AG09309 (cell line): Measurements from ENCODE around the gene TNNI3K.

Experiments
- DNase-seq: peaks from one replicate; pipeline ENCODE4 v3.0.0-alpha.2; 2010; ENCODE audit warnings: low read depth
- H3K4me3 ChIP-seq: 2 replicates; pipeline ENCODE4 v1.5.1; 2011; ENCODE audit warnings: mild to moderate bottlenecking, low read depth, low read length, moderate library complexity; ENCODE audit not compliant: control insufficient read depth
- TF ChIP-seq, protein P1 (sequence below): IDR thresholded peaks from 2 replicates; pipeline ENCODE4 v1.5.1; 2011; ENCODE audit warnings: mild to moderate bottlenecking, low read depth, low read length, inconsistent platforms; ENCODE audit not compliant: insufficient read depth, control insufficient read depth; ENCODE audit errors: missing control alignments

TNNI3K gene

DNA sequence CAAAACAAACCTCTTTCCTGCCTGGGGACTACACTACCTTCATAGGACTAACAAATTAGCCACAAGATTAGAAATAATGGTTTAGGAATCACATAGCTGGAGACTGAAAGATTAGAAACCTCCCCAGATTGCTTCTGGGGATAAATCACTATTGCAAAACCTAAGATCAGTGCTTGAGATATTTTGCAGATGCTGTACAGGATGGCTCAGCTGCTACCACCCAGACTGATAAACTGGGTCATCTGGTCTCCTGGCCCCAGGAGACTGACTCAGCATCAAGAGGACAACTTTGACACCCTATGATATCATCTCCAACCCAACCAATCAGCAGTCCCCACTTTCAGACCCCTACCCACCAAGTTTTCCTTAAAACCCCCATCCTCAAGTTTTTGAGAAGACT lies 140.2 kb downstream of the TNNI3K start:
- TF ChIP-seq, protein P1, sequence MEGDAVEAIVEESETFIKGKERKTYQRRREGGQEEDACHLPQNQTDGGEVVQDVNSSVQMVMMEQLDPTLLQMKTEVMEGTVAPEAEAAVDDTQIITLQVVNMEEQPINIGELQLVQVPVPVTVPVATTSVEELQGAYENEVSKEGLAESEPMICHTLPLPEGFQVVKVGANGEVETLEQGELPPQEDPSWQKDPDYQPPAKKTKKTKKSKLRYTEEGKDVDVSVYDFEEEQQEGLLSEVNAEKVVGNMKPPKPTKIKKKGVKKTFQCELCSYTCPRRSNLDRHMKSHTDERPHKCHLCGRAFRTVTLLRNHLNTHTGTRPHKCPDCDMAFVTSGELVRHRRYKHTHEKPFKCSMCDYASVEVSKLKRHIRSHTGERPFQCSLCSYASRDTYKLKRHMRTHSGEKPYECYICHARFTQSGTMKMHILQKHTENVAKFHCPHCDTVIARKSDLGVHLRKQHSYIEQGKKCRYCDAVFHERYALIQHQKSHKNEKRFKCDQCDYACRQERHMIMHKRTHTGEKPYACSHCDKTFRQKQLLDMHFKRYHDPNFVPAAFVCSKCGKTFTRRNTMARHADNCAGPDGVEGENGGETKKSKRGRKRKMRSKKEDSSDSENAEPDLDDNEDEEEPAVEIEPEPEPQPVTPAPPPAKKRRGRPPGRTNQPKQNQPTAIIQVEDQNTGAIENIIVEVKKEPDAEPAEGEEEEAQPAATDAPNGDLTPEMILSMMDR: no peak
- H3K4me3 ChIP-seq: no peak overlapping the region
- no peak for DNase-seq

DNA sequence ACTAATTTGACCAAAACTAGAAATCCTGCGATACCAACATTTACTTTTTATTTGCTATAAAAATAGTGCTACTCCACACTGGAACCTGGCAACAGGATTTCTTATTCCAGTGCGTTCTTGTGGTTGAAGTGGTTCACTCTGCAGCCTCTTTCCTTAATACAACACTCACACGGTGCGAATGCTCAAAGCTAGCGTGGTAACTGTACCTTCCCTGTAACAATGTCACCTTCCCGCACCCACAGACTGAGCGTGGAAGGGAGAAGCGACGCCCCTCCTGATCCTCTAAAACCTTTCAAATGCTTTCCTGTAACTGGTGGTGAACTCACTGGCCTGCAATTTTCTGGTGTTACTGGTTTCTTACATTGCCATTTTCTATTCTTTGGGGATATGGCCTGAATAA lies 145.1 kb downstream of the TNNI3K start:
- H3K4me3 ChIP-seq: no peak overlapping the region
- TF ChIP-seq, protein P1: no peak
- no peak for DNase-seq

DNA sequence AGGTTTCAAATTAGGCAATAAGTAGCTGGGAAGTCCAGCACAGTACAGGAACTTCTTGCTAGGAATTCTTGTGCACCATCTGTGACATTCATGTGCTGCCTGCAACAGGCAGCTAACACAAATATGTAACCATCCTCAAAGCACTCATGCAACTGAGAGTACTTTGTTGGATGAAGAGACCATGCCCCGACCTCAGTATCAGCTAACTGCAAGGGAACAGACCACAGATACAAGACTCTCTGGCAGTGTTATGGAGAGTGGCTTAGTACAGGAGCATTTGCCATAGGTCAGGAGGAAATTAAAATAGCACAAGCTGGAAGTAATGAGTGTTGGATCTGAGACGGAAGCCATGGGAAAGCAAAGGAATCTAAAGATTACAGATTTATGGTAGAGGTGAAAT lies 153.7 kb downstream of the TNNI3K start:
- no peak overlapping the region for H3K4me3 ChIP-seq
- TF ChIP-seq, protein P1: no peak
- no peak for DNase-seq

DNA sequence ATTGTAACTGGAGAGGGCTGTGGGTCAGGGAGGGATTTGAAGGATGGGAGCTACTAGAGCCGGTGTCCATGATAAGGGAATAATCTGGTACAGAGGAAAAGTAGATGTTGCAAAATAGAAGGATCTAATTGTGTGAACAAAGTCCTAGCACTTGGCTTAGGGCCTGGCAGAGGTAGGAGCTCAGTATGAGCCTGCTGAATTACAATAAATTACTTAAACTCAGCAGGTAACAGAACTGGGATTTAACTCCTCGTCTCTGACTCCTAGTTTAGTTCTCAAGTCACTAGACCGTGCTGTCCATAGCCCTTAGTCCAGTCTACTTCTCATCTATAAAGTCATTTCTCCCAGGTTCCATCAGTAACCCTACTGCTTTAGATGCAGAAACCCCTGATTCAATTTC lies 157.0 kb downstream of the TNNI3K start:
- DNase-seq: no peak
- TF ChIP-seq, protein P1: no peak
- no peak overlapping the region for H3K4me3 ChIP-seq

DNA sequence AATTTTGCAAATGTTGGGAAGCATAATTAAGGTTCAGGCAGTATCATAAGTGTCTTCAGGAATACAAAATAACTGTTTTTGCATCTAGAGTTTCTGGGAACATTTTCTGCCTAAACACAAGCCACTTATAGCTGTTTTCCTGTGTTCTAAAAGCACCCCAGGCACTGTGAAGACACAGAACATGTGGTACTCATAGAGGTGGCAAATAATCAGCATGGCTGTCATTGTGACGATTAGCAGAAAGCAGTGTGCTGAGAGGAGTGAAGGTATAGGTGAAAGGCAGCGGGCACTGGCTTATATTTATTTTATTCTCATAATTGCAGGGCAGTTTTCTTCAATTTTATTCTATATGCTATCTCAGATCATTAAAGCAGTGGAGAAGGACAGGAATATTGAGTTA lies 157.7 kb downstream of the TNNI3K start:
- TF ChIP-seq, protein P1: no peak
- no peak overlapping the region for H3K4me3 ChIP-seq
- DNase-seq: no peak

DNA sequence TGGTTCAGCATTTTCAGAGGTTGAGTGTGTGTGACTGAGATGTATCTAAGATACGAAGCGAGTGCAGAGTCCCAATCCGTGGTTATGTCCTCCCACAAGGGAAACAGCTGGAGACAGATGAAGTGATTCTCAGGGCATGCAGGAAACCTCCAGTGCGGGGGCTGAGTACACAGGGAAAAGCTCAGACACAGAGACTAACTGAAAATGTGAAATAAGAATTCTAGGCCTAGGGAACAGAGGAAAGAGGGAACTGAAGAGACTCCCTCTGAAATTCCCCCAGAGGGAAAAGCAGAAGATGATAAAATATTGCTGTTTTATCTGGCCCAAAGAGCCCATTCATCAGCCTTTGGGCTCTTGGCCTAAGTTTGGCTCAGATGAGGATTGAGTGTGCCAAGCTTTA lies 160.4 kb downstream of the TNNI3K start:
- DNase-seq: no peak
- TF ChIP-seq, protein P1: no peak
- no peak overlapping the region for H3K4me3 ChIP-seq

DNA sequence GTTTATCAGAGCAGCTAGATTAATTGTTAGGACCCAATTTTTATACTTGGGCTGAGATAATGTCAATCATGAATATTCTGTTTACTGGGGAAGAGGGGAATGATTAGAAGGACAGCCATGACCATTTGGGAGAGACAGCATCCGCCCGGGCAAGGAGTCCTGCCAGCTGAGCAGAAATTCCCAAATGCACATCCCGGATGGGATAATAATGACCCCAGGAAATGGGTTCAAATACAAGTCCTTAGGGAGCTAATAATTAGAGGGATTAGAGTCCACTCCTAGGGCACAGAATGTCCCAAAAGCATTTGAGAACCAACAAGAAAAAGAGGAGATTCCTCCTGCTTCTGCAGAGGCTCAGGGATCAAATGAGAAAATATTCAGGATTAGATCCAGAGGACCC lies 161.3 kb downstream of the TNNI3K start:
- TF ChIP-seq, protein P1: no peak
- DNase-seq: no peak
- H3K4me3 ChIP-seq: no peak overlapping the region
